NCI-H187 (cell line): ENCODE data around the gene DOCK2.

ENCODE experiments used
- DNase-seq, 2 experiments: peaks; one replicate each; lab custom pipeline; 2025; lab: John Stamatoyannopoulos, UW

The DOCK2 gene

DNA sequence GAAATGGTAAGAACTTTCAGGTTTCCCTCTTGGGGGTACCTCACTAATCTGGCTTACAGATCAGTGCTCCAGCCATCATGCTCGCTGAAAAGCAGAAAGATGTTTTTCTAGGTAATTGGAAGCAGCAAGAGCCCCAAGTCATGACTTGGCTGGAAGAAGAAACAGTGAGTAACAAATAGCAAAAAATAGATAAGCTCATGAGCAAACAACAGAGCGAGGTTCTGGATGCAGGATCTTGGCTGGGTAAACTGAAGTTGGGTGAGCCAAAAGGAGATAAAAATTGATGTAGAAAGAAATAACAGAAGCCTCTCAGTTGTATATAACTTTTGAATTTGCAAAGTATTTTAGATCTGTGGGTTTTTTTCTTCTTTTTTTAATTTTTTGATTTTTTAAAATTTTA lies 233.1 kb downstream of the DOCK2 start:
- DNase-seq, result no peak

- DNase-seq, result no peak
Measured at GRCh38 chr5:169871826-169872490, 234.9 kb downstream of the DOCK2 start.

DNA sequence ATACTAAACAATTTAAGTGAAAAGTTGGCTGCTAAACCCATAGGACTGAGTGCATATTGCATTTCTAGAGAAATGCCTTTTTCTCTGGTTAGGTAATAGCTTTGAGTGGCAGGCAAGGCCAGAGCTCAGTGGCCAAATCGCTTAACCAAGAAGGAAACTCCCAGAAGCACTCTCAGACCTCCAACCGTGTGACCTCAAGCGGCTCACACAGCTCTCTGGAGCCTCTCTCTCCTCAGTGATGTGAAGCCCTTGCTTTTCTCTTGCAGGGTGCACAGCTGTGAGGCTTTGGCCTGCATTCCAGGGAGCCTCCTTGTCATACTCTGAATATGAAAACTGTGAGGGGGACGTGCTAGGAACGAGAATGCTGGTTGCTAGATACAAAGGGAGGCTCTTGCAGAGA lies 236.6 kb downstream of the DOCK2 start:
- no peak for DNase-seq

GRCh38 chr5:169874621-169875020 lies 237.5 kb downstream of the DOCK2 start:
- DNase-seq, result no peak

GRCh38 chr5:169875091-169875728 lies 238.1 kb downstream of the DOCK2 start:
- DNase-seq, result no peak

DNA sequence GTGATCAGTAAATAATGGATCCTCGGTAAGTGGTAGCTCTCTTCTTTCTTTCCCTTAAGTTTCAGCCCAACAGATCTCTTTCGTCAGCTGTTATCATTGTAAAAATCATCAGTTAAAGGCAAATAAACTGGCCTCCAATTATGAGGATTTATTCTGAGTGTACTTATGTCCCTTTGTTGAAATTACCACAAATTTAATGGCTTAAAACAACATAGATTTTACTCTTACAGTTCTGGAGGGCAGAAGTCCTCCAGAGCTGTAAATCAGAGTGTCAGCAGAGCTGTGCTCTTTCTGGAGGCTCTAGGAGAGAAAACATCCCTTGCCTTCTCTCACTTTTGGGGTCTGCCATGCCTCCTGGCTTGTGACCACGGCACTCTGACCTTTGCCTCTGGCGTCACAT lies 238.7 kb downstream of the DOCK2 start:
- DNase-seq, result no peak

DNA sequence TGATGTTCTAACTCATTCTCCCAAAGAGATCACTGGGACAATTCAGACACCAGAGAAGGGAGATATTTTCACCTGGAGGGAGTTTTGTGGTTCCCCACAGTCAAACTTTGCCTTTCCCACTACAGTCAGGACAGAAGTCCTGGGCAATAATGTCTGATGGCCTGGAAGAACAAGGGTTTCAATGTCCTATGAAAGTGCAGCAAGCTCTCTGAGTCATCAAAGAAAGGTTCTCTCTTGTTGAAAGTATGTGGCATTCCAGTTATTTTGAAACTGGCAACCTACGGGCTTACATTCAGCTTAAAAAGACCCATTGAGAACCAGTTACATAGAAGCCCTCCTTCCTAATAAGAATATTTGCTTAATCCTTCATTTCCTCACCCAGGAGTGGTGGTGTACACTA lies 239.3 kb downstream of the DOCK2 start:
- DNase-seq, result no peak

DNA sequence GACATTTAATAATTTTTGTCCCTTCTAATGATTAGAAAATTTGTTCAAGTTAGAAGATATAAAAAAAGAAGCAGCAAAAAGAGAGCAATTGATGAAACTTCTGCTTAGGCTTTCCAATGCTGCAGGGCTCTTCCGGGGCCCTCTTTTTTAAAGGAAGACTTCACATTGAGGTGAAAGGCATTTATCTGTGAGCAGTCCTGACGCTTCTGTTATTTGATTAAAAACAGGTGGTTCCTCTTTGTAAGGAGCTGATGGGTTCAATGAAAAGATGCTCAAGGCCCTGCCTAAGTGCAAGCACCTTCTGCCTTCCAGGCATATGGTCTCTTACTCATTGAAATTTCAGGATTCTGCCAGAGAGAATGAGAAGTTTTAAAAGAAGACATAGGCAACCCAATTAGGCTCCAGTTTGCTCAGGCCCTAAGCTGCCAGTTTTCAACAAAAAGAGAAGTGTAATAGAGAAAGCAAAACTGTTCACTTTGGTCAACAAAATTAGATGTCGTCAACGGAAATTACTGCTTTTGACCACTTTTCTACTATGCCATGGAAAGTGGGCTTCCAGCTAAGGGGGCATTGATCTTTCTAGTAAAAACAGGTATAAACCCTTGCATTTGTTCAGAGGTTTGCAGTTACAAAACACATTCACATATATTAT lies 243.1 kb downstream of the DOCK2 start:
- DNase-seq, result no peak

DNA sequence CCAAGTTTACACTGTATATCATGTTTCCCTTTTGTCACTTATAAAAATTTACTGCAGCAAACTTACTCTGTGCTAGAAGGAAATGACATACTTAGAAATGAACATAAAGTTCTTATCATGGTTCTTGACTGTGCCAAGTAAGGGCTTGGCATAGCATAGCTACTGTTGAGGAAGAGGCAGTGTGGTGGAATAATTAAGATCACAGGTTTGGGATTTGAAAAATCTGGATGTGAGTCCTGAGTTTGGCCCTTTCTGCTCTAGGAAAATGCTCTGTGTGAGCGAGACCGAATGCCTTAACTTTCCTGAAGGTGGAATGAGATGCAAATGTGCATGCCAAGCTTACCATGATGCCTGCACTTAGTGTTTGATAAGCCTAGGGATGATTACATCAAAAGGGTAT lies 243.7 kb downstream of the DOCK2 start:
- DNase-seq, result no peak

DNA sequence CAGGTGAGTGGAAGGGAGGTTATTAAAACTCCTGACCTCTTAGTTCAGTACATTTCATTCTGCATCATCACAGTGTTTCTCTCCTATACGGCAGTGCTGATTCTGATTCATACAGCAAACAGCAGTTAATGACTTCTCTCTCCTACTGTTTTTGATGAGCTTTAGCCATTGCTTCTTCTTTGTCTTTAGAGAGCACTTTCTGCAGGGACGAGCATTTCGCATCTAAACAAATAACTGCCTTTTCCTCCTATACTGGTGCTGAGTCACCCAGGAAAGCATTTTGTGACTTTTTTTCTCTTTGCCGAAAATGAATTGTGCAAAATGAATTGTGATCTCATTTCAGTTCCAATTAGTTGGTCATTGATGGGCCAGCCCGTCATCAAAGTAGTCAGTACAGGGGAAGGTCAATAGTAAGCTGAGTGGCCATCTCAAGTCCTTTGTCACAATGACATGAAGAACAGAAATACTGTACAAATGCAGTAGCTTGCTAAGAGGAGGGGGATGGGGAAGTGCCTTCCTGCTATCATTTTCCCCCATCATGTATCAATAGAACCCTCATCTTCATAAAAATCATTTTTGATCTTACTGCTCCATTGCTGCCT lies 244.7 kb downstream of the DOCK2 start:
- no peak for DNase-seq

DNA sequence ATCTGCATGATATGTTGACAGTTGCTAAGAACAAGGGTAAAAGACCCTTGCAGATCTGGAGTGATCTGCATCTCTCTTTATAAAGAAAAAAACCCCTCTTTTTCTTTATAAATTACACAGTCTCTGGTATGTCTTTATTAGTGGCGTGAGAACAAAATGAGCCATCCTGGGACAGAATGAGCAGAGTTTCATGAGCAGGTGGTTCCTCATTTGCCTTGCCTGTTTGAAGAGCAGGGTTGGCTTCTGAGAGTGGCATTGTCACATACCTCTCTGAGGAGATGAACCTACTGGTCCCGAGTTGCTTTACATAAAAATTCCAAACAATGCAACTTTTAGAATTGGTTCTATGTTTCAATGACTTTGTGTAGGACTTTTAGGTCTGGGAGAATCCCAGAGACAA lies 249.0 kb downstream of the DOCK2 start:
- DNase-seq, result no peak

GRCh38 chr5:169886677-169887076 lies 249.6 kb downstream of the DOCK2 start:
- DNase-seq, result no peak

DNA sequence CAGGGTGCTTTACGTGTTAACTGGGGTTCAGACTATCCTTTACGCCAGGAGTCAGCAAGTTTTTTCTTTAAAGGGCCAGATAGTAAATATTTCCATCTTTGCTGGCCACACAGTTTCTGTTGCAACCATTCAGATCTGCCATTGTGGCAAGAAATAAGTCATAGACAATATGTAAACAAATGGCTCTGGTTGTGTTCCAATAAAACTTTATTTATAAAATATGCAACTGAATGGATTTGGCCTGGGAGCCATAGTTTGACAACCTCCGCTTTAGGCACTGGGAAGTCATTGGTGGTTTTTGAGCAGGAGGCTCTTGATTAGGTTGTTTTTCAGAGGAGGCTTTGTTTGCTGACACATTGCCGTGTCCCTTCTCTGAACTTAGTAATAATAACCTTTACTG lies 252.5 kb downstream of the DOCK2 start:
- DNase-seq, result no peak

DNA sequence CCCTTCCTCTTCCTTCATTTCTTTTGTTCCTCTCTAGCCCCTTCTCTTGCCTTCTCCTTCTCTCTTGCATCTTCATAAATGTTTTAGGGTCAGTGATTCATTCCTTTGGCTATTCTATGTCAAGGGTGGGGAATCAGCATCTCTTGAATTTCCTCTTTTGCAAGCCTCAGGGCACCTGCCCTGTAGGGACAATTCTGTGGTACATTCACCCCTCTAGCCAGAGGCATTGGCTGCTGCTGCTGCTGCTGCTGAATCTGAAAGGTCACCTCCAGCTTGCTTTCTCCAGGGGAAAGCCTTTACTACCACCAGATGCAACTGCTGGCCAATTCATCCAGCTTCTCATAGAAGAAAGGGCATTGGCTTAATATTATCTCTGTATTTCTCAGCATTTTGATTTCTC lies 255.9 kb downstream of the DOCK2 start:
- no peak for DNase-seq

DNA sequence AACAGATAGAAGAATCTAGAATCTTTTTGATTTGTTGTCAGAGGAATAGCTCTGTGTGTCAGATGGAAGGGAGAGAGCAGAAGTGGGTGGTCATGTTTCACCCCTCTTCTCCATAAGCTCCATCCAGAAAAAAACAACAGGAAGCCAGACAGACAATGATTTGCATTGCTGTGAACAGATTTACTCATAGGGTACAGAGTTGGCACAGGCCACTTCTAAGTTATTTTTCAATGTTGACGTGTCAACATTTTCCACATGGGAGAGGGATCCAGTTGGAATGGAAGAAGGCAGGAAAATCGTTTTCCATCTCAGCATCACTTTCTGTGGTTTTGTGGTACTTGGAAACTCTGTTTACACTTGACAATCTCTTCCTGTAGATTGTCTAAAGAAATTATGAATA lies 256.5 kb downstream of the DOCK2 start:
- DNase-seq, result no peak

GRCh38 chr5:169895926-169896325 lies 258.9 kb downstream of the DOCK2 start:
- DNase-seq, result no peak

DNA sequence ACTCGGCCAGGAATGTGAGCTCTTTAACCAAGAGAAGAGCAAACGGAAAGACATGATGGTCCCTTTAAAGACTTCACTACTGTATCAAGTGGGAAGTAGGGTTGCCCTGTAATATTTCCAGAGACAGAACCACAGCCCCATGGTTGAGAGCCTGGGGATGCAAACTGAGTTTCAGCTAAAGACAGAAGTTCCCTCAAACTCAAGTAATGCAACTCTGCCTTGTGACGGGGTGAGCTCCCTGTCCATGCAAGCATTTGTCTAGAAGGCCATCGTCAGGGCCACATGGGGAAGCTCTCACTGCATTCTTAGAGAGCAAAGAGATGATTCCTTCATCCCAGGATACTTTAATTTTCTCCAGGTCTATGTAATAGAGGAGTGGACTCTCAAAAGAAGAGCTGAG lies 260.4 kb downstream of the DOCK2 start:
- DNase-seq, result no peak

DNA sequence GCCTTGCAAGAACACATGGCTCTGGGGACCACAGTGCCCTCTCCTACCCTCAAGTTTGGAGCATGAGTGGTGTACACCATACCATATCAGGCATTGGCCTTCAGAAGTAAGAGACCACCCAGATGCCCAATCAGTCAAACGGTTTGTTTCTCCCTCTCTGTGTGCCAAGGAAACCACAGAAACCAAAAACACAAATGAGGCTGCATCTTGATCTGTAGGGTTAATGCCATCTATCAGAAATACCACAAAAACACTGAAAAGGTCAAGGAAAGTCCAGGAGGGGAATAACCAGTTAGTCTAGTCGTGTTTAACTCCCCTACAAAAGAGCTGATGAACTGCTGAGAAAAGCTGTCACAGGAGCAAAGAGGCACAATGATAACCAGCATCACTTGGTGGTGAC lies 264.8 kb downstream of the DOCK2 start:
- DNase-seq, result no peak

DNA sequence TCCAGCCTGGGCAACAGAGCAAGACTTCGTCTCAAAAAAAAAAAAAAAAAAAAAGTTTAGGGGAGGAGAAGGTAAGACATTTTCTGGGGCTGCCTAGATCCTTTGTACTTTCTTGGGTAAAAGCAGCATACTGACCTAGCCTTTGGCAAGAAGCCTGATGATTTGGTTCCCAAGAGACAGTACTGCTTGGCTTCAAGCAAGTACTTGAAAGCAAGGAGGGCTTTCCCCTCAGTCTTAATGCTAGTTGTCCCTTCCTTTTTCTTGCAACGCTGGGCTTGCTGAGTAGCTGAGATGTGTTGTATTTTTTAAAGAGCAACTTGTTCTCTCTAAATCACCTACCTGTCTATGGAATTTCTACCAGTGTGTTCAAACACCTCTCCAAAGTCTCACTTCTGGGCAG lies 267.0 kb downstream of the DOCK2 start:
- DNase-seq, result no peak

- DNase-seq, result no peak
Measured at GRCh38 chr5:169904508-169904907, 267.4 kb downstream of the DOCK2 start.

GRCh38 chr5:169905017-169905416 lies 267.9 kb downstream of the DOCK2 start:
- DNase-seq, result no peak

GRCh38 chr5:169906745-169907649 lies 269.9 kb downstream of the DOCK2 start:
- no peak for DNase-seq
